Measurements from ENCODE around the gene TMEM59L. TPM values are rescaled to one million over a fixed set of nuclear protein-coding genes. Genes with fewer than 3 reads are reported as not detected.
A peak's percentile ranks its signal among the peaks of the same experiment; 100 is the strongest.

TMEM59L gene
- total and polyA plus RNA-seq, 9 of the 15 experiments (the other 6 are each of a cell fraction or from before 2014, with no cell fraction given), result 0.37 TPM; not detected in 8

DNA sequence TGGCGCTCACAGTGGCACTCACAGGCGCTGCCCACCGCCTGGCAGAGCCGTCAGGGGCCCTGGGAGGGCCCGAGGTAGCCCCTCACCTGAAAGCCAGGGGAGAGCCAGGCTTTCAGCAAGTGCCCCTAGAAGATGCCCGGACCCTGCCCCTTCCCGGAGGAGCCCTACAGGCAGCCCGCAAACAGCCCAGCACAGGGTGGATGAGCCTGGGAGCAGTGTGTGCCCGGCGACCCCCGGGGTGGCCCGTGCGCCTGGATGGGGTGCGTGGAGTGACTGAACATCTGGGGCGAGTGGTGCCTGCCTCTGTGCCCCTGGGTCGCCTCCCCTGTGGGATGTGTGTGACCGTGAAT lies 7.5 kb upstream of the TMEM59L start:
- Histone ChIP-seq H3K27ac (ENCODE audit: extremely low read depth, low read depth, low read length) (no peak overlapping the region), H2AFZ (ENCODE audit: low read depth, low read length) (no peak overlapping the region), H3K36me3 (ENCODE audit: control insufficient read depth, insufficient read depth, low read length) (no peaks in the 10 kb centered on the region), H3K4me1 (replicated peaks in 1 of 2; ENCODE audit: control insufficient read depth in 2 of 2, insufficient read depth in 2 of 2, low read length in 2 of 2) (peaks cover 0 to 44% of the 10 kb centered on the region in 2 experiments; a peak in 2 of 5 replicates), H3K9ac (ENCODE audit: insufficient read depth in 1 of 2, low read depth in 2 of 2, low read length in 2 of 2) (0 out of 4 replicates have a peak overlapping the region, but pooled peaks of 1 of the 2 experiments have one; percentile 17), H3K4me2 (ENCODE audit: insufficient read depth, low read length) (no peak overlapping the region), H3K9me3 (replicated peaks; ENCODE audit: control insufficient read depth, insufficient read depth, low read depth, low read length) (no peaks in the 10 kb centered on the region), H4K20me1 (replicated peaks; ENCODE audit: control insufficient read depth, insufficient read depth, low read length) (peaks cover 22% of the 10 kb centered on the region), H3K27me3 (ENCODE audit: control insufficient read depth in 2 of 2, insufficient read depth in 2 of 2, low read length in 2 of 2) (peaks cover 26 to 53% of the 10 kb centered on the region in 2 experiments), H3K79me2 (ENCODE audit: control insufficient read depth, insufficient read depth, low read length) (no peaks in the 10 kb centered on the region), H3K4me3 (no peak overlapping the region), H3K9me1 (ENCODE audit: control insufficient read depth, insufficient read depth, low read length) (no peaks in the 10 kb centered on the region)
- ATAC-seq, result no peak
- BruUV-seq (replicated peaks), result no TSS peak
- no peak for FAIRE-seq
- CTCF ChIA-PET (ENCODE audit: low intra/inter-chr PET ratio), result no interaction called here
- DNase-seq (ENCODE audit: extremely low read depth in 1 of 4, low spot score in 3 of 4), result no peak
- intact Hi-C loops (cut with micrococcal nuclease) (no loop called here), in situ Hi-C loops (cut with MboI) (no loop called here)
- POLR2A ChIA-PET, result no interaction called here
- TF ChIP-seq BRF1 (IDR thresholded peaks at IDR 0.05; ENCODE audit: borderline replicate concordance, extremely low read depth, insufficient read length) (no peak), ZBTB7A (IDR thresholded peaks at IDR 0.05; ENCODE audit: borderline replicate concordance, control insufficient read depth, low read depth, low read length) (0 out of 2 replicates have a peak, but pooled peaks have one; percentile 20), ZNF282 (CRISPR knock-in tag; IDR thresholded peaks at IDR 0.05) (no peak)
- WGBS (ENCODE audit: insufficient coverage, low coverage, missing lambda C conversion rate), result 9% methylated on average over 17 of the region's 17 CpGs

DNA sequence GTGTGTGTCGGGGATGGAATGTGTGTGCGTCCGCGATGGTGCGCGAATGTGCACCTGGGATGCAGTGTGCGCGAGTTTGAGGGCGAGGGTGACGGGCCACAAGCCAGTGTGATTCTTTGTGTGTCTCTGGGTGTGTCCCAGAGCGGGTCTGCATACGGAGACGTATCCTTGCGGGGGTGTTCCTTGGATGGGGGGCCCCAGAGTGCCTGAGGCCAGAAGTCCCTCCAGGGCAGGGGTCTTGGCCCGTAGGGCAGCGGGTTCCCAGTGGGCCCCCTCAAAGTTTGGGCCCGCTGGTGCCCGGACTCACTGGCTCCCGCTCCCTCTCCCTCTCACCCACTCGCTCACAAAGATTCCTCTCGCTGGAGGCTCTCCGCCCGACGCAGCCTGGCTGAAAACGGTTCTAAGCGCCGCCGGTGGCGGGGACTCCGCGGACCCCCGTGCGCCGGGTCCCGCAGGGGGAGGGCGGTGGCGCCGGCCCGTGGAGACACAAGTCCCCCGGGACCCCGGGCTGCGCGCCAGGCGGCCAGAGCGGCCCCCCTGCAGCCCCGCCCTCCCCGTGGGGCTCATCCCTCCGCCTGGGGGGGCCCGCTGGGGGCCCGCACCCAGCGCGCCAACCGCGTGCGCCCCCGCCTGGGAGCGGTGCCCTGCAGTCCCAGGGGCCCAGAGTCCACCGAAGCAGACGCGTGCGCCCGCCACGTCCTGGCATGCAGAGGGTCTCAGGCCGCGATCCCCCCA lies 7.0 kb upstream of the TMEM59L start:
- H3K9ac ChIP-seq (ENCODE audit: insufficient read depth in 1 of 2, low read depth in 2 of 2, low read length in 2 of 2), result no peak overlapping the region; a peak in 1 of 4 replicates
- no peaks in the 10 kb centered on the region for H3K9me1 ChIP-seq (ENCODE audit: control insufficient read depth, insufficient read depth, low read length)
- no peak overlapping the region for H3K4me3 ChIP-seq
- WGBS (ENCODE audit: insufficient coverage, low coverage, missing lambda C conversion rate), result 14% methylated on average over 19 of the region's 65 CpGs
- H3K4me1 ChIP-seq (replicated peaks in 1 of 2; ENCODE audit: control insufficient read depth in 2 of 2, insufficient read depth in 2 of 2, low read length in 2 of 2), result peaks cover 0 to 49% of the 10 kb centered on the region in 2 experiments; a peak in 2 of 5 replicates
- ATAC-seq (no peak), FAIRE-seq (no peak), DNase-seq (ENCODE audit: extremely low read depth in 1 of 4, low spot score in 3 of 4) (peak in 2 of 4 experiments; percentile 48 to 54)
- peaks cover 32 to 57% of the 10 kb centered on the region in 2 experiments for H3K27me3 ChIP-seq (ENCODE audit: control insufficient read depth in 2 of 2, insufficient read depth in 2 of 2, low read length in 2 of 2)
- intact Hi-C loops (cut with micrococcal nuclease), result no loop called here
- peaks cover 22% of the 10 kb centered on the region for H4K20me1 ChIP-seq (replicated peaks; ENCODE audit: control insufficient read depth, insufficient read depth, low read length)
- ChIA-PET CTCF (ENCODE audit: low intra/inter-chr PET ratio) (no interaction called here), POLR2A (no interaction called here)
- H3K9me3 ChIP-seq (replicated peaks; ENCODE audit: control insufficient read depth, insufficient read depth, low read depth, low read length), result no peaks in the 10 kb centered on the region
- H3K4me2 ChIP-seq (ENCODE audit: insufficient read depth, low read length), result no peak overlapping the region
- H3K27ac ChIP-seq (ENCODE audit: extremely low read depth, low read depth, low read length), result no peak overlapping the region
- in situ Hi-C loops (cut with MboI), result no loop called here
- H3K36me3 ChIP-seq (ENCODE audit: control insufficient read depth, insufficient read depth, low read length), result no peaks in the 10 kb centered on the region
- TF ChIP-seq PHF21A (IDR thresholded peaks at IDR 0.05; ENCODE audit: borderline replicate concordance, low read depth), result no peak
- 0 out of 2 replicates have a peak, but pooled peaks have one; percentile 65 for TF ChIP-seq EZH2 (IDR thresholded peaks at IDR 0.05; ENCODE audit: borderline replicate concordance, low read depth, low read length)
- no peak overlapping the region for H2AFZ ChIP-seq (ENCODE audit: low read depth, low read length)
- H3K79me2 ChIP-seq (ENCODE audit: control insufficient read depth, insufficient read depth, low read length), result no peaks in the 10 kb centered on the region
- BruUV-seq (replicated peaks), result no TSS peak
